Measurements from ENCODE around the gene AAGAB. TPM values are rescaled to one million over a fixed set of nuclear protein-coding genes. Genes with fewer than 3 reads are reported as not detected.
"Not testable (repeated sequence)": the region's sequence is repeated elsewhere in the genome, so short reads cannot be mapped to it uniquely, and the experiment has no call there.

Gene AAGAB
- total RNA-seq, 4 donors from 2014 or later, result 23.6 to 34.4 (median 25.4) TPM

DNA sequence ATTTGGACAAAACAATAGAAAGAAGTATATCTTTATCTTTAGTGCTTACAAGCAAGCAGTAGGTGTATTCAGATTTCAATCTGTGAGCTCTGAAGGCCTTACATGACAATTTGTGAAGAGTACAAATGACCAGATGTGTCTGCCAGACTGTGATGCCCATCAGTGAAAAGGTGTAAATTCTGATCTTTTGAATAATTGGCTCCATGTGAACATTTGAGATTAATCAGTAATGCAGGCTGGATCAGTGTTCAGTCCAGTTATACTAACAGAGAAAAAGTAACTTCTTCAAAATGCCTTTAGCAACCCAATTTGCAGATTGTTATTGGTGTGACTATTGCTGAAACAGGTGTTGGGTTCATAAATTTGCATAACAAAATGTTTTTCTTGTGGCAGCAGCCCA, 5.3 kb upstream of the AAGAB start:
- TF ChIP-seq CTCF (IDR thresholded peaks at IDR 0.05), result no peak
- DNase-seq (ENCODE audit: low spot score), result no peak
- ATAC-seq (ENCODE audit: low FRiP score), result no peak

DNA sequence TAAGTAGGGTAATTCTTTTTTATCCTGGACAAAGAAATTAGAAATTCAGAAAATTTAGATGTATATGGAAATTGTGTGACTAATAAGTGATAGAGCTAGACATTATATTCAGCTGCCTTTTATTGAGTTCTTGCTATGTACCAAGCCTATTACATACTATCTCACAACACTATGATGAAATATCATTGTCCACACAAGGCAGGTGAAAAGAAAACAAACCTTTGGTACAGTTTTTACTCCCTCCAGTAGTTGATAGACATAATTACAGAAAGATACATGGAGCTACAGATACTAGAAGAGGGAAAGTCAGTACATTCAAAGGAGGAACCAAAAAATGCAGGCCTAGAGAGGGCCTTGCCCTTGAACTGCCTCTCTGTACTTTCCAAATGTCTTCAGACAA, 4.9 kb upstream of the AAGAB start:
- TF ChIP-seq CTCF (IDR thresholded peaks at IDR 0.05), result no peak
- DNase-seq (ENCODE audit: low spot score) (no peak), ATAC-seq (ENCODE audit: low FRiP score) (no peak)

- ATAC-seq (ENCODE audit: low FRiP score), result not testable (repeated sequence)
Measured at GRCh38 chr15:67258412-67258811, 4.0 kb upstream of the AAGAB start.

GRCh38 chr15:67256051-67256450, 1.6 kb upstream of the AAGAB start:
- no peak for TF ChIP-seq CTCF (IDR thresholded peaks at IDR 0.05)
- DNase-seq (ENCODE audit: low spot score), result no peak

More at GRCh38 chr15:67258412-67258811, 4.0 kb upstream of the AAGAB start:
- not testable (repeated sequence) for DNase-seq (ENCODE audit: low spot score)

GRCh38 chr15:67253549-67254237, 768 bp downstream of the AAGAB start:
- no peak for ATAC-seq (ENCODE audit: low FRiP score)
- no peak for TF ChIP-seq CTCF (IDR thresholded peaks at IDR 0.05)
- DNase-seq (ENCODE audit: low spot score), result no peak

More at GRCh38 chr15:67256051-67256450, 1.6 kb upstream of the AAGAB start:
- ATAC-seq (ENCODE audit: low FRiP score), result no peak

DNA sequence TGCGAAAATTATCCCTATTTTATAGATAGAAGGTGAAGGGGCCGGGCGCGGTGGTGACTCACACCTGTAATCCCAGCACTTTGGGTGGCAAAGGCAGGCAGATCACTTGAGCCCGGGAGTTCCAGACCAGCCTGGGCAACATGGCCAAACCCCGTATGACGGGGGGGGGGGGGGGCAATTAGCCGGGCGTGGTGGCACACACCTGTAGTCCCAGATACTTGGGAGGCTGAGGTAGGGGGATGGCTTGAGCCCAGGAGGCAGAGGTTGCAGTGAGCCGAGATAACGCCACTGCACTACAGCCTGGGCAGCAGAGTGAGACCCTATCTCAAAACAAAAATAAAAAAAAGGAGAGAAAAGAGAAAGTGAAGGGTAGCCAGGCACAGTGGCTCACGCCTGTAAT, 1.4 kb downstream of the AAGAB start:
- no peak for ATAC-seq (ENCODE audit: low FRiP score)

GRCh38 chr15:67251318-67251717, 3.1 kb downstream of the AAGAB start:
- DNase-seq (ENCODE audit: low spot score) (no peak), ATAC-seq (ENCODE audit: low FRiP score) (no peak)
- TF ChIP-seq CTCF (IDR thresholded peaks at IDR 0.05), result no peak

More for the DNA sequence above, 1.4 kb downstream of the AAGAB start:
- no peak for DNase-seq (ENCODE audit: low spot score)
- no peak for TF ChIP-seq CTCF (IDR thresholded peaks at IDR 0.05)

Data from omental fat pad (tissue), 4 donors.